Gastrocnemius medialis (tissue), 4 donors: ENCODE data around the gene TSPAN9. TPM values are rescaled to one million over a fixed set of nuclear protein-coding genes. Genes with fewer than 3 reads are reported as not detected.

Source experiments
- ATAC-seq, 2 donors: fragments of 150-250 bp; one replicate each; pipeline ENCODE4 v1.9.1; 2016
- DNase-seq, 2 donors: peaks; one replicate each; pipeline ENCODE4 v3.0.0-alpha.2; 2019
- H3K27ac ChIP-seq, 4 donors: fragments of 200-600 bp; sonication (generic); 1 replicate in 1 of 4; 2 replicates in 3 of 4; pipeline ENCODE4 v1.5.1; 2016 to 2018; ENCODE audit warnings: mild to moderate bottlenecking in 2 of 4, moderate library complexity in 1 of 4
- H3K27me3 ChIP-seq, 3 donors: fragments of 200-600 bp; sonication (generic) in 2 of 3; 1 replicate in 1 of 3; 2 replicates in 2 of 3; pipeline versions ENCODE4 v1.5.1 to v1.6.0; 2016 to 2019; ENCODE audit warnings: mild to moderate bottlenecking in 1 of 3, moderate library complexity in 1 of 3
- H3K36me3 ChIP-seq, 2 donors: fragments of 200-600 bp; sonication (generic) in 1 of 2; one replicate each; pipeline ENCODE4 v1.5.1; 2017 to 2018
- H3K4me1 ChIP-seq, 2 donors: fragments of 200-600 bp; sonication (generic) in 1 of 2; one replicate each; pipeline ENCODE4 v1.5.1; 2016 to 2017; ENCODE audit warnings: mild to moderate bottlenecking in 2 of 2
- H3K4me3 ChIP-seq, 4 donors: fragments of 200-600 bp; sonication (generic) in 3 of 4; 1 replicate in 1 of 4; 2 replicates in 3 of 4; pipeline ENCODE4 v1.5.1; 2016 to 2019; ENCODE audit warnings: mild to moderate bottlenecking in 2 of 4
- H3K9me3 ChIP-seq, 3 donors: fragments of 200-600 bp; sonication (generic) in 2 of 3; 1 replicate in 1 of 3; 2 replicates in 2 of 3; pipeline ENCODE4 v1.5.1; 2016 to 2019
- POLR2A ChIP-seq, 2 donors: fragments of 450-650 bp; IDR thresholded peaks; one replicate each; pipeline ENCODE4 v1.6.1; 2017; ENCODE audit warnings: antibody characterized with exemption in 2 of 2, mild to moderate bottlenecking in 2 of 2, moderate library complexity in 2 of 2
- in situ Hi-C, 4 donors: fragments of 200-750 bp; cut with MboI; loops; one replicate each; pipeline versions ENCODE4 v1.15.0 to v1.8.0; 2017; ENCODE audit warnings: low sequenced_read_pairs in 4 of 4
- intact Hi-C: fragments of 100-400 bp; cut with DNase I; formaldehyde crosslinking; loops from one replicate; pipeline ENCODE4 v1.15.1; 2023; ENCODE audit warnings: low total_unique reads
- total RNA-seq, 4 donors: library from RNA; depleted of rRNA; stranded (reverse); fragments of >200 nt; gene quantifications; one replicate each; pipeline versions ENCODE4 v1.1.0 to v1.2.3, GENCODE V29; 2016
- TF ChIP-seq, protein P1 (sequence below), 5 experiments: fragments of 450-650 bp in 3 of 5; fragments of 200-600 bp in 2 of 5; sonication (generic) in 2 of 5; IDR thresholded peaks in 4 of 5; conservative IDR thresholded peaks in 1 of 5; 1 replicate in 4 of 5; 2 replicates in 1 of 5; pipeline ENCODE4 v1.5.1; 2016 to 2019; ENCODE audit warnings: antibody characterized with exemption in 5 of 5, mild to moderate bottlenecking in 3 of 5, moderate library complexity in 3 of 5

Gene TSPAN9
- total RNA-seq, 4 donors from 2014 or later: 4.7 to 9.4 (median 7.4) TPM

- DNase-seq (no peak), ATAC-seq (no peak)
- peaks cover 17 to 24% of the 10 kb centered on the region in 2 donors for H3K4me1 ChIP-seq
- H3K9me3 ChIP-seq: no peaks in the 10 kb centered on the region
- in situ Hi-C loops: no loop called here
- H3K4me3 ChIP-seq: no peak overlapping the region
- TF ChIP-seq, protein P1, sequence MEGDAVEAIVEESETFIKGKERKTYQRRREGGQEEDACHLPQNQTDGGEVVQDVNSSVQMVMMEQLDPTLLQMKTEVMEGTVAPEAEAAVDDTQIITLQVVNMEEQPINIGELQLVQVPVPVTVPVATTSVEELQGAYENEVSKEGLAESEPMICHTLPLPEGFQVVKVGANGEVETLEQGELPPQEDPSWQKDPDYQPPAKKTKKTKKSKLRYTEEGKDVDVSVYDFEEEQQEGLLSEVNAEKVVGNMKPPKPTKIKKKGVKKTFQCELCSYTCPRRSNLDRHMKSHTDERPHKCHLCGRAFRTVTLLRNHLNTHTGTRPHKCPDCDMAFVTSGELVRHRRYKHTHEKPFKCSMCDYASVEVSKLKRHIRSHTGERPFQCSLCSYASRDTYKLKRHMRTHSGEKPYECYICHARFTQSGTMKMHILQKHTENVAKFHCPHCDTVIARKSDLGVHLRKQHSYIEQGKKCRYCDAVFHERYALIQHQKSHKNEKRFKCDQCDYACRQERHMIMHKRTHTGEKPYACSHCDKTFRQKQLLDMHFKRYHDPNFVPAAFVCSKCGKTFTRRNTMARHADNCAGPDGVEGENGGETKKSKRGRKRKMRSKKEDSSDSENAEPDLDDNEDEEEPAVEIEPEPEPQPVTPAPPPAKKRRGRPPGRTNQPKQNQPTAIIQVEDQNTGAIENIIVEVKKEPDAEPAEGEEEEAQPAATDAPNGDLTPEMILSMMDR (IDR thresholded peaks at IDR 0.05 in 4 of 5, conservative IDR thresholded peaks at IDR 0.05 in 1 of 5): no peak
- no peak for TF ChIP-seq POLR2A (IDR thresholded peaks at IDR 0.05)
- no peaks in the 10 kb centered on the region for H3K36me3 ChIP-seq
- H3K27ac ChIP-seq: no peak overlapping the region
- no peaks in the 10 kb centered on the region for H3K27me3 ChIP-seq
- intact Hi-C loops: no loop called here
Measured at GRCh38 chr12:3214526-3215365, 137.6 kb downstream of the TSPAN9 start.

- DNase-seq (no peak), ATAC-seq (no peak)
- H3K27me3 ChIP-seq: no peaks in the 10 kb centered on the region
- no peak overlapping the region for H3K27ac ChIP-seq
- H3K4me1 ChIP-seq: peaks cover 17 to 27% of the 10 kb centered on the region in 2 donors
- H3K36me3 ChIP-seq: no peaks in the 10 kb centered on the region
- H3K4me3 ChIP-seq: no peak overlapping the region
- intact Hi-C loops (no loop called here), in situ Hi-C loops (no loop called here)
- no peaks in the 10 kb centered on the region for H3K9me3 ChIP-seq
- TF ChIP-seq POLR2A (IDR thresholded peaks at IDR 0.05): no peak
- TF ChIP-seq, protein P1 (IDR thresholded peaks at IDR 0.05 in 4 of 5, conservative IDR thresholded peaks at IDR 0.05 in 1 of 5): no peak
Measured at GRCh38 chr12:3215410-3215975, 138.3 kb downstream of the TSPAN9 start.

- Histone ChIP-seq H3K27ac (peak overlapping the region in 1 of 4 donors; percentile 66), H3K9me3 (no peaks in the 10 kb centered on the region), H3K4me1 (peaks cover 17 to 27% of the 10 kb centered on the region in 2 donors), H3K27me3 (no peaks in the 10 kb centered on the region), H3K4me3 (no peak overlapping the region), H3K36me3 (no peaks in the 10 kb centered on the region)
- no peak for TF ChIP-seq POLR2A (IDR thresholded peaks at IDR 0.05)
- TF ChIP-seq, protein P1 (IDR thresholded peaks at IDR 0.05 in 4 of 5, conservative IDR thresholded peaks at IDR 0.05 in 1 of 5): no peak
- DNase-seq (no peak), ATAC-seq (no peak)
- in situ Hi-C loops: no loop called here
- intact Hi-C loops: no loop called here
Measured at GRCh38 chr12:3216097-3216496, 138.9 kb downstream of the TSPAN9 start.

DNA sequence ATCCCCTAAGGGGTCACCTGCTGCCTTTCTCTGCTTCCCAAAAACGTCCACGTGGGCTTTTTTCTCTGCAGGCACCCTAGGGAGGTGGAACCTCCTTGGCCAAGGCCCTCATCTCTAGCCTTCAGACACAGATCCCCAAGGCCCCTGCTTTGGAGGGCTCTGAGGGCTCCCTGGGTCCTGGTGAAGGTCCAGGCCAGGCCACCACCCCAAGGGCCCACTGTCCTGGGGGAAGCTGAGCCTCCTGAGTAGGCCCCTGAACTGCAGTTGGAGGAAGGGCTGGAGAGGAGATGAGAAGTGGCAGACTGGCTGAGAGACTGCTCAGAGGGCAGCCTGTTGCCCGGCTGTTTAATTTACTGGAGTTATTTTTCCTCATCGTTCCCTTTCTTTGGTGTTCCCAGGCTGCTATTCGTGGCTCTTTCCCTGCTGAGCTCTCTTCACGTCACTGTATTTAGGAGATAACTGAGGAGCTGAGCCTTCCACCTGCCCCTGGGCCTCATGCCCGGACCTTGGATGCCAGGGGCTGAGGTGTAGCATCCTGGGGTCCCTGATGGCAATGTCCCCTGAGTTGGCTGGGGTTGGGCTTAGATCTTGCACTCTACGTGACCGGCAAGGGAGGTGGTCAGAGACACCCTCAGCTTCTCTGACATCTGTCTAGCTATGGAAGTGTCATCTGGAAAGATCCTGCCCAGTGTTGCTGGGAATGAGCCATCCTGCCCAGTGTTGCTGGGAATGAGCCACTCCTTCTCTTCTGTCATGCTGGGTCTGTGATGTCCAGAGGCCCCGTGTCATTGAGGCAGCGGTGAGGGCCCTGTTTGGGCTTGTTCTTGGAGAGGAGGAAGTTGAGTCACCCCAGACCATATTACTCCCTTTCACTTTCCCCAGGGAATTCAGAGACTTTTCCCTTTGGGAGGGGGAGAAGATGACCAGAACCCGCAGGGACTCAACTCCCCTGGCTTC is 139.8 kb downstream of the TSPAN9 start:
- no peak for DNase-seq

More for the DNA sequence above, 139.8 kb downstream of the TSPAN9 start:
- intact Hi-C loops: no loop called here
- Histone ChIP-seq H3K36me3 (no peaks in the 10 kb centered on the region), H3K9me3 (no peaks in the 10 kb centered on the region), H3K27ac (peak overlapping the region; percentile 6 to 66 (median 54)), H3K4me3 (no peak overlapping the region), H3K4me1 (peaks cover 17 to 27% of the 10 kb centered on the region in 2 donors), H3K27me3 (no peaks in the 10 kb centered on the region)
- in situ Hi-C loops: no loop called here
- no peak for TF ChIP-seq POLR2A (IDR thresholded peaks at IDR 0.05)
- TF ChIP-seq, protein P1 (IDR thresholded peaks at IDR 0.05 in 4 of 5, conservative IDR thresholded peaks at IDR 0.05 in 1 of 5): no peak
- no peak for ATAC-seq
